ENCODE results near the gene GLI1.

GLI1 gene

DNA sequence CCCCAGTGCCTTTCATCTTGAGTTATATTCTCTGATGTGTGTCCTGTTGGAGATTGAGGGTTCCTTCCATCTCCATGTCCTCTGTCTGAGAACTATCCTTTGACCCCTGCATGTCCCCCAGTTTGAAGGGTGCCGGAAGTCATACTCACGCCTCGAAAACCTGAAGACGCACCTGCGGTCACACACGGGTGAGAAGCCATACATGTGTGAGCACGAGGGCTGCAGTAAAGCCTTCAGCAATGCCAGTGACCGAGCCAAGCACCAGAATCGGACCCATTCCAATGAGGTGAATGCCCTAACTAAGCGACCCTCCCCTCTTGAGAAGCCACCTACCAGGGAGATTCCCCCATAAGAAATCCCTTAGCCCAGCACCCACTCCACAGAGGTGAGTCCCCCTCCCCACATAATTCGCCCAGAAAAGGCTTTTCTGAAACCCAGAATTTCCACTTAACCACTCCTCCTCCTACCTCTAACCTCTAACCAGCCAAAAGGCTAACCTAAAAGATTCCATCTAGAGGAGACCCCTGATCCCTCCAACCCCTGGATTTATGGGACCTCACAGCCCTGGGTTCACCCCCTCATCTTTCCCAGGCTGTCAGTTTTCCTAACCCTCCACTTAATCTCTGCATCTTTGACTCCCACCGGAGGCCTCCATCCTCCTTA is 7.8 kb downstream of the GLI1 start:
- TF ChIP-seq, protein P1, sequence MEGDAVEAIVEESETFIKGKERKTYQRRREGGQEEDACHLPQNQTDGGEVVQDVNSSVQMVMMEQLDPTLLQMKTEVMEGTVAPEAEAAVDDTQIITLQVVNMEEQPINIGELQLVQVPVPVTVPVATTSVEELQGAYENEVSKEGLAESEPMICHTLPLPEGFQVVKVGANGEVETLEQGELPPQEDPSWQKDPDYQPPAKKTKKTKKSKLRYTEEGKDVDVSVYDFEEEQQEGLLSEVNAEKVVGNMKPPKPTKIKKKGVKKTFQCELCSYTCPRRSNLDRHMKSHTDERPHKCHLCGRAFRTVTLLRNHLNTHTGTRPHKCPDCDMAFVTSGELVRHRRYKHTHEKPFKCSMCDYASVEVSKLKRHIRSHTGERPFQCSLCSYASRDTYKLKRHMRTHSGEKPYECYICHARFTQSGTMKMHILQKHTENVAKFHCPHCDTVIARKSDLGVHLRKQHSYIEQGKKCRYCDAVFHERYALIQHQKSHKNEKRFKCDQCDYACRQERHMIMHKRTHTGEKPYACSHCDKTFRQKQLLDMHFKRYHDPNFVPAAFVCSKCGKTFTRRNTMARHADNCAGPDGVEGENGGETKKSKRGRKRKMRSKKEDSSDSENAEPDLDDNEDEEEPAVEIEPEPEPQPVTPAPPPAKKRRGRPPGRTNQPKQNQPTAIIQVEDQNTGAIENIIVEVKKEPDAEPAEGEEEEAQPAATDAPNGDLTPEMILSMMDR (IDR thresholded peaks at IDR 0.05; ENCODE audit: low read depth, low read length, missing control alignments) = no peak
- no peak overlapping the region for H3K4me3 ChIP-seq (replicated peaks; ENCODE audit: low read depth, low read length)
- no peak for DNase-seq (ENCODE audit: extremely low read depth, low read depth)

DNA sequence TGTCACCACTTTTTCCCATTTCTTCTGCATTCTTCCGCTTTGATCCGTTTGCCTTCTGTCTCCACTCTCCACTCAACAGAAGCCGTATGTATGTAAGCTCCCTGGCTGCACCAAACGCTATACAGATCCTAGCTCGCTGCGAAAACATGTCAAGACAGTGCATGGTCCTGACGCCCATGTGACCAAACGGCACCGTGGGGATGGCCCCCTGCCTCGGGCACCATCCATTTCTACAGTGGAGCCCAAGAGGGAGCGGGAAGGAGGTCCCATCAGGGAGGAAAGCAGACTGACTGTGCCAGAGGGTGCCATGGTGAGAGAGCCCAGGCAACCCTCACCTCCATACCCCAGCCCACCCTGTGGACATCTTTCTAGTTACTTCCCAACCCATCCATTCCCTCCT is 8.3 kb downstream of the GLI1 start:
- TF ChIP-seq, protein P1 (IDR thresholded peaks at IDR 0.05; ENCODE audit: low read depth, low read length, missing control alignments) = no peak
- DNase-seq (ENCODE audit: extremely low read depth, low read depth) = no peak

DNA sequence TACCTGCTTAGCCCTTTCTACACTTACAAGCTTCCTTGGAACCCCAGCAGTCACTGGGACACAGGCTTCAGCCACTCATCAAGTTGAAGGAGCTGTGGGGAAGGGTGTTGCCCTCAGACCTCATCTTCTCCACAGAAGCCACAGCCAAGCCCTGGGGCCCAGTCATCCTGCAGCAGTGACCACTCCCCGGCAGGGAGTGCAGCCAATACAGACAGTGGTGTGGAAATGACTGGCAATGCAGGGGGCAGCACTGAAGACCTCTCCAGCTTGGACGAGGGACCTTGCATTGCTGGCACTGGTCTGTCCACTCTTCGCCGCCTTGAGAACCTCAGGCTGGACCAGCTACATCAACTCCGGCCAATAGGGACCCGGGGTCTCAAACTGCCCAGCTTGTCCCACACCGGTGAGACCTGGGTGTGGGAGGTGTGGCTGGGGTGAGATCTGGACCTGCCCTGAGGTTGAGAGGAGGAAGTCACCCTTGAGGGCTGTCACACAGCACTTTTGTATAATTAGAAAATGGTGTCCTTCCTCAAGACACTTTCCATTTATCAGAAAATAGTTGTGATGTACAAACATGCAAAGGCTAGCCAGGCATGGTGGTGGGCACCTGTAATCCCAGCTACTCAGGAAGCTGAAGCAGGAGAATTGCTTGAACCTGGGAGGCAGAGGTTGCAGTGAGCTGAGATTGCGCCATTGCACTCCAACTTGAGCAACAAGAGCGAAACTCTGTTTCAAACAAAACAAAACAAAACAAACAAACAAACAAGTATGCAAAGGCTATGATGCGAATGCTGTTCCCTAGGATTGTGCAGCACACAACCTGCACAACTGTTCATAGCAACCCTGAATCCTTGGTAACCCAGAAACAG is 9.9 kb downstream of the GLI1 start:
- no peak for DNase-seq (ENCODE audit: extremely low read depth, low read depth)
- no peak overlapping the region for H3K4me3 ChIP-seq (replicated peaks; ENCODE audit: low read depth, low read length)
- TF ChIP-seq, protein P1 (IDR thresholded peaks at IDR 0.05; ENCODE audit: low read depth, low read length, missing control alignments) = no peak

More for the DNA sequence above, 8.3 kb downstream of the GLI1 start:
- H3K4me3 ChIP-seq (replicated peaks; ENCODE audit: low read depth, low read length) = no peak overlapping the region

DNA sequence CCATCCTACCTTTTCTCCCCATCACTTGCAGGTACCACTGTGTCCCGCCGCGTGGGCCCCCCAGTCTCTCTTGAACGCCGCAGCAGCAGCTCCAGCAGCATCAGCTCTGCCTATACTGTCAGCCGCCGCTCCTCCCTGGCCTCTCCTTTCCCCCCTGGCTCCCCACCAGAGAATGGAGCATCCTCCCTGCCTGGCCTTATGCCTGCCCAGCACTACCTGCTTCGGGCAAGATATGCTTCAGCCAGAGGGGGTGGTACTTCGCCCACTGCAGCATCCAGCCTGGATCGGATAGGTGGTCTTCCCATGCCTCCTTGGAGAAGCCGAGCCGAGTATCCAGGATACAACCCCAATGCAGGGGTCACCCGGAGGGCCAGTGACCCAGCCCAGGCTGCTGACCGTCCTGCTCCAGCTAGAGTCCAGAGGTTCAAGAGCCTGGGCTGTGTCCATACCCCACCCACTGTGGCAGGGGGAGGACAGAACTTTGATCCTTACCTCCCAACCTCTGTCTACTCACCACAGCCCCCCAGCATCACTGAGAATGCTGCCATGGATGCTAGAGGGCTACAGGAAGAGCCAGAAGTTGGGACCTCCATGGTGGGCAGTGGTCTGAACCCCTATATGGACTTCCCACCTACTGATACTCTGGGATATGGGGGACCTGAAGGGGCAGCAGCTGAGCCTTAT is 10.8 kb downstream of the GLI1 start:
- TF ChIP-seq, protein P1 (IDR thresholded peaks at IDR 0.05; ENCODE audit: low read depth, low read length, missing control alignments) = no peak
- DNase-seq (ENCODE audit: extremely low read depth, low read depth) = no peak
- H3K4me3 ChIP-seq (replicated peaks; ENCODE audit: low read depth, low read length) = no peak overlapping the region

DNA sequence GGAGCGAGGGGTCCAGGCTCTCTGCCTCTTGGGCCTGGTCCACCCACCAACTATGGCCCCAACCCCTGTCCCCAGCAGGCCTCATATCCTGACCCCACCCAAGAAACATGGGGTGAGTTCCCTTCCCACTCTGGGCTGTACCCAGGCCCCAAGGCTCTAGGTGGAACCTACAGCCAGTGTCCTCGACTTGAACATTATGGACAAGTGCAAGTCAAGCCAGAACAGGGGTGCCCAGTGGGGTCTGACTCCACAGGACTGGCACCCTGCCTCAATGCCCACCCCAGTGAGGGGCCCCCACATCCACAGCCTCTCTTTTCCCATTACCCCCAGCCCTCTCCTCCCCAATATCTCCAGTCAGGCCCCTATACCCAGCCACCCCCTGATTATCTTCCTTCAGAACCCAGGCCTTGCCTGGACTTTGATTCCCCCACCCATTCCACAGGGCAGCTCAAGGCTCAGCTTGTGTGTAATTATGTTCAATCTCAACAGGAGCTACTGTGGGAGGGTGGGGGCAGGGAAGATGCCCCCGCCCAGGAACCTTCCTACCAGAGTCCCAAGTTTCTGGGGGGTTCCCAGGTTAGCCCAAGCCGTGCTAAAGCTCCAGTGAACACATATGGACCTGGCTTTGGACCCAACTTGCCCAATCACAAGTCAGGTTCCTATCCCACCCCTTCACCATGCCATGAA is 11.5 kb downstream of the GLI1 start:
- DNase-seq (ENCODE audit: extremely low read depth, low read depth) = no peak
- TF ChIP-seq, protein P1 (IDR thresholded peaks at IDR 0.05; ENCODE audit: low read depth, low read length, missing control alignments) = no peak
- no peak overlapping the region for H3K4me3 ChIP-seq (replicated peaks; ENCODE audit: low read depth, low read length)

DNA sequence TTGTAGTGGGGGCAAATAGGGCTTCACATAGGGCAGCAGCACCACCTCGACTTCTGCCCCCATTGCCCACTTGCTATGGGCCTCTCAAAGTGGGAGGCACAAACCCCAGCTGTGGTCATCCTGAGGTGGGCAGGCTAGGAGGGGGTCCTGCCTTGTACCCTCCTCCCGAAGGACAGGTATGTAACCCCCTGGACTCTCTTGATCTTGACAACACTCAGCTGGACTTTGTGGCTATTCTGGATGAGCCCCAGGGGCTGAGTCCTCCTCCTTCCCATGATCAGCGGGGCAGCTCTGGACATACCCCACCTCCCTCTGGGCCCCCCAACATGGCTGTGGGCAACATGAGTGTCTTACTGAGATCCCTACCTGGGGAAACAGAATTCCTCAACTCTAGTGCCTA is 12.1 kb downstream of the GLI1 start:
- TF ChIP-seq, protein P1 (IDR thresholded peaks at IDR 0.05; ENCODE audit: low read depth, low read length, missing control alignments) = no peak
- no peak for DNase-seq (ENCODE audit: extremely low read depth, low read depth)
- H3K4me3 ChIP-seq (replicated peaks; ENCODE audit: low read depth, low read length) = no peak overlapping the region
